Mesenchymal stem cell (in vitro differentiated cells and primary cell): ENCODE results near the gene TMPRSS12.

Source experiments
- DNase-seq: peaks from one replicate; pipeline ENCODE4 v3.0.0-alpha.2; 2013
- H2AFZ ChIP-seq: one replicate; pipeline ENCODE4 v1.6.1; 2013; ENCODE audit warnings: low read depth, mild to moderate bottlenecking, control low read depth, inconsistent platforms, low read length, moderate library complexity
- H2AK5ac ChIP-seq: 2 replicates; pipeline ENCODE4 v1.6.1; 2013; ENCODE audit warnings: low read length, moderate library complexity, mild to moderate bottlenecking, inconsistent platforms; ENCODE audit not compliant: severe bottlenecking
- H2BK120ac ChIP-seq: one replicate; pipeline ENCODE4 v1.6.1; 2013; ENCODE audit warnings: low read depth, mild to moderate bottlenecking, inconsistent platforms, low read length, moderate library complexity
- H2BK12ac ChIP-seq, 2 experiments: one replicate each; pipeline ENCODE4 v1.6.1; 2013; ENCODE audit warnings: inconsistent platforms in 2 of 2, low read length in 2 of 2, mild to moderate bottlenecking in 2 of 2, moderate library complexity in 2 of 2, control low read depth in 1 of 2
- H2BK15ac ChIP-seq: one replicate; pipeline ENCODE4 v1.6.1; 2013; ENCODE audit warnings: mild to moderate bottlenecking, low read depth, inconsistent platforms; ENCODE audit not compliant: poor library complexity, severe bottlenecking
- H2BK5ac ChIP-seq: 2 replicates; pipeline ENCODE4 v1.6.1; 2013; ENCODE audit warnings: low read depth, mild to moderate bottlenecking, low read length, control low read depth, inconsistent platforms; ENCODE audit not compliant: poor library complexity, severe bottlenecking
- H3K14ac ChIP-seq, 2 experiments: one replicate each; pipeline ENCODE4 v1.6.1; 2013; ENCODE audit warnings: inconsistent platforms in 2 of 2, low read length in 2 of 2, control low read depth in 1 of 2, mild to moderate bottlenecking in 1 of 2, moderate library complexity in 1 of 2
- H3K18ac ChIP-seq, 2 experiments: one replicate each; pipeline ENCODE4 v1.6.1; 2013; ENCODE audit warnings: inconsistent platforms in 2 of 2, low read length in 2 of 2, control low read depth in 1 of 2, low read depth in 1 of 2, mild to moderate bottlenecking in 1 of 2
- H3K23ac ChIP-seq, 2 experiments: one replicate each; pipeline ENCODE4 v1.6.1; 2013; ENCODE audit warnings: inconsistent platforms in 2 of 2, low read length in 2 of 2, mild to moderate bottlenecking in 2 of 2, moderate library complexity in 2 of 2, control low read depth in 1 of 2
- H3K27ac ChIP-seq: 2 replicates; pipeline ENCODE4 v1.5.1; 2013; ENCODE audit warnings: mild to moderate bottlenecking, moderate library complexity, low read length, control low read depth, inconsistent platforms; ENCODE audit not compliant: poor library complexity, severe bottlenecking
- H3K27me3 ChIP-seq, 2 experiments: 2 replicates each; pipeline versions ENCODE4 v1.6.1 to v1.7.0; 2013; ENCODE audit warnings: low read length in 2 of 2, mild to moderate bottlenecking in 2 of 2, moderate library complexity in 2 of 2, control low read depth in 1 of 2, inconsistent platforms in 1 of 2; ENCODE audit not compliant: control insufficient read depth in 1 of 2, insufficient read depth in 1 of 2
- H3K36me3 ChIP-seq, 2 experiments: 2 replicates each; pipeline versions ENCODE4 v1.6.1 to v1.7.0; 2013; ENCODE audit warnings: low read length in 2 of 2, control low read depth in 1 of 2, inconsistent platforms in 1 of 2, low read depth in 1 of 2, mild to moderate bottlenecking in 1 of 2; ENCODE audit not compliant: insufficient read depth in 2 of 2, control insufficient read depth in 1 of 2
- H3K4ac ChIP-seq, 2 experiments: one replicate each; pipeline ENCODE4 v1.6.1; 2013; ENCODE audit warnings: inconsistent platforms in 2 of 2, low read length in 2 of 2, mild to moderate bottlenecking in 2 of 2, moderate library complexity in 2 of 2, control low read depth in 1 of 2, low read depth in 1 of 2
- H3K4me1 ChIP-seq: 2 replicates; pipeline ENCODE4 v1.6.1; 2013; ENCODE audit warnings: low read depth, low read length, control low read depth; ENCODE audit not compliant: control insufficient read depth, insufficient read depth
- H3K4me2 ChIP-seq: 2 replicates; pipeline ENCODE4 v1.6.1; 2013; ENCODE audit warnings: low read length, mild to moderate bottlenecking, inconsistent platforms; ENCODE audit not compliant: poor library complexity, severe bottlenecking
- H3K4me3 ChIP-seq, 2 experiments: 2 replicates each; pipeline versions ENCODE4 v1.5.1 to v1.7.0; 2013; ENCODE audit warnings: low read length in 2 of 2, mild to moderate bottlenecking in 2 of 2, control low read depth in 1 of 2, low read depth in 1 of 2; ENCODE audit not compliant: insufficient read depth in 1 of 2
- H3K79me1 ChIP-seq: replicated peaks from 2 replicates; pipeline ENCODE4 v1.6.1; 2013; ENCODE audit warnings: mild to moderate bottlenecking, control low read depth, low read length, inconsistent platforms; ENCODE audit not compliant: poor library complexity, severe bottlenecking
- H3K9ac ChIP-seq: 2 replicates; pipeline ENCODE4 v1.7.0; 2013; ENCODE audit warnings: mild to moderate bottlenecking, low read length, moderate library complexity
- H3K9me3 ChIP-seq: 2 replicates; pipeline ENCODE4 v1.7.0; 2013; ENCODE audit warnings: mild to moderate bottlenecking, low read length; ENCODE audit not compliant: control insufficient read depth
- H4K8ac ChIP-seq: one replicate; pipeline ENCODE4 v1.6.1; 2013; ENCODE audit warnings: inconsistent platforms, mild to moderate bottlenecking, low read length, moderate library complexity
- H4K91ac ChIP-seq: one replicate; pipeline ENCODE4 v1.6.1; 2013; ENCODE audit warnings: mild to moderate bottlenecking, low read length, inconsistent platforms
- WGBS: methylation state at CpG from one replicate; pipeline ENCODE4 v1.1.7; 2013; ENCODE audit warnings: mixed read lengths; 5-methylcytosine and 5-hydroxymethylcytosine counted together

The TMPRSS12 gene

DNA sequence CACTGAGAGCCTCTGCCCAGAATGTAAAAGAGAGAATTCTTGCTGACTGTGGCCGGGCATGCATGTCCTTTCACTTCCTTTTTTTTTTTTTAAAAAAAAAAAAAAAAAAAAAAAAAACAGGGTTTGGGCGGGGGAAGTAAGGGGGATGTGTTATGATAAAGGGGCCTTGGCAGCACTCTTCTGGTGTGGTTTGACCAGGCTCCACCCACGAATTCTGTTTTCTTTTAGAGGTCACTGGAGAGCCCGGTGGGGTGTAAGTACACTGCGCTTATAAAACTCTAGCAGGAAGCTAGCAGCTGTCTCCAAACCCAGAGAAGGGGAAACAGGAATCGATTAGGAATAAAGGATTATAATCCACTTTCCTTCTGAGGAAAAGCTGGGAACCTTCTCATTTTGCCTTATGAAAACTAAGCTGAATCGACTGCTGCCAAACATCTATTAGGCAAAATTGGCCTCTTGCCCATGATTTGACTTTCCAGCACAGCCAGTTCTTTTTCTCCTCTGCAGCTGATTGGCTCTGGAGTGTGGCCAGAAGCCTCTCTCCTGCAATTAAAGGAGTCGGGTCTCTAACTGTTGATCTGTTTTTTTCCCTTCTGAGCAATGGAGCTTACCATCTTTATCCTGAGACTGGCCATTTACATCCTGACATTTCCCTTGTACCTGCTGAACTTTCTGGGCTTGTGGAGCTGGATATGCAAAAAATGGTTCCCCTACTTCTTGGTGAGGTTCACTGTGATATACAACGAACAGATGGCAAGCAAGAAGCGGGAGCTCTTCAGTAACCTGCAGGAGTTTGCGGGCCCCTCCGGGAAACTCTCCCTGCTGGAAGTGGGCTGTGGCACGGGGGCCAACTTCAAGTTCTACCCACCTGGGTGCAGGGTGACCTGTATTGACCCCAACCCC lies 82.0 kb downstream of the TMPRSS12 start:
- Histone ChIP-seq H2BK120ac (peak overlapping the region; percentile 54), H3K9me3 (no peaks in the 10 kb centered on the region), H2BK5ac (peak overlapping the region; percentile 76), H4K8ac (peak overlapping the region; percentile 36), H2BK12ac (peak overlapping the region in 1 of 2 experiments; percentile 79), H2BK15ac (no peak overlapping the region), H3K9ac (peak overlapping the region; percentile 94), H3K36me3 (peaks cover 0 to under 1% of the 10 kb centered on the region in 2 experiments), H3K4me3 (peak overlapping the region in 1 of 2 experiments; percentile 84), H3K79me1 (no peaks in the 10 kb centered on the region), H3K4ac (peak overlapping the region; percentile 52 to 93), H3K27me3 (no peaks in the 10 kb centered on the region), H3K18ac (peak overlapping the region; percentile 58 to 80), H2AK5ac (no peak overlapping the region), H3K4me1 (peaks cover 8% of the 10 kb centered on the region), H3K27ac (peak overlapping the region; percentile 74), H4K91ac (peak overlapping the region; percentile 70), H2AFZ (no peak overlapping the region), H3K23ac (no peak overlapping the region), H3K4me2 (peak overlapping the region; percentile 85), H3K14ac (peak overlapping the region in 1 of 2 experiments; percentile 39)
- peak; percentile 97 for DNase-seq
- 12% methylated on average over 12 of the region's 13 CpGs for WGBS

DNA sequence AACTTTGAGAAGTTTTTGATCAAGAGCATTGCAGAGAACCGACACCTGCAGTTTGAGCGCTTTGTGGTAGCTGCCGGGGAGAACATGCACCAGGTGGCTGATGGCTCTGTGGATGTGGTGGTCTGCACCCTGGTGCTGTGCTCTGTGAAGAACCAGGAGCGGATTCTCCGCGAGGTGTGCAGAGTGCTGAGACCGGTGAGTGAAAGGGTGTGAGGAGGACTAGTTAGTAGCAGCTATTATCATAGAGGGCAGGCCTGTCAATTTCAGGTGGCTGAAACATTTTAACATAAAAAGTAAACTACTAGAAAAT lies 82.6 kb downstream of the TMPRSS12 start:
- no peaks in the 10 kb centered on the region for H3K27me3 ChIP-seq
- peak overlapping the region in 1 of 2 experiments; percentile 84 for H3K4me3 ChIP-seq
- H3K4me2 ChIP-seq: no peak overlapping the region
- no peak overlapping the region for H2BK5ac ChIP-seq
- no peak for DNase-seq
- H3K14ac ChIP-seq: peak overlapping the region in 1 of 2 experiments; percentile 39
- H3K4ac ChIP-seq: peak overlapping the region; percentile 15 to 93
- peak overlapping the region in 1 of 2 experiments; percentile 79 for H2BK12ac ChIP-seq
- no peaks in the 10 kb centered on the region for H3K9me3 ChIP-seq
- no peaks in the 10 kb centered on the region for H3K79me1 ChIP-seq
- H2AK5ac ChIP-seq: no peak overlapping the region
- peak overlapping the region; percentile 8 for H4K91ac ChIP-seq
- peak overlapping the region; percentile 54 for H2BK120ac ChIP-seq
- peak overlapping the region; percentile 58 to 72 for H3K18ac ChIP-seq
- H3K27ac ChIP-seq: no peak overlapping the region
- 49% methylated on average over 3 of the region's 7 CpGs for WGBS
- peaks cover 0 to 6% of the 10 kb centered on the region in 2 experiments for H3K36me3 ChIP-seq
- no peak overlapping the region for H3K23ac ChIP-seq
- peaks cover 8% of the 10 kb centered on the region for H3K4me1 ChIP-seq
- H3K9ac ChIP-seq: peak overlapping the region; percentile 94
- H4K8ac ChIP-seq: peak overlapping the region; percentile 36
- H2AFZ ChIP-seq: no peak overlapping the region
- peak overlapping the region; percentile 8 for H2BK15ac ChIP-seq

DNA sequence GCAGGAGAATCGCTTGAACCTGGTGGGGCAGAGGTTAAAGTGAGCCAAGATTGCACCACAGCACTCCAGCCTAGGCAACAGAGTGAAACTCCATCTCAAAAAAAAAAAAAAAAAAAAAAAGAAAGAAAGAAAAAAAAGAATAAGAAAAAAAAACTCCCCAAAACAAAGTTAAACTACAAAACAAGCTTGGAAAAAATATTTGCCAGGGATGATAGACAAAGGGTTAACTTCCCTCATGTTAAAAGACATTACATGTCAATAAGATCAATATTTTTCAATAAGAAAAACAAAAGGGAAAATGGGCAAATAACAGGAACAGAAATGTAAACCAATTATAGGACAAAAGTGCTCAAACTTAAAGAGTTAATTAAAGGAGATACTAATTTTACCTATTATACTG lies 83.2 kb downstream of the TMPRSS12 start:
- Histone ChIP-seq H4K8ac (no peak overlapping the region), H2AFZ (no peak overlapping the region), H3K79me1 (no peaks in the 10 kb centered on the region), H3K9ac (peak overlapping the region; percentile 94), H3K14ac (no peak overlapping the region), H2BK5ac (no peak overlapping the region), H3K9me3 (no peaks in the 10 kb centered on the region), H3K4me2 (no peak overlapping the region), H3K23ac (no peak overlapping the region), H4K91ac (no peak overlapping the region), H2AK5ac (no peak overlapping the region), H2BK15ac (no peak overlapping the region), H2BK120ac (no peak overlapping the region), H3K4ac (no peak overlapping the region), H2BK12ac (no peak overlapping the region), H3K27me3 (no peaks in the 10 kb centered on the region), H3K36me3 (peaks cover 0 to 12% of the 10 kb centered on the region in 2 experiments), H3K4me1 (peaks cover 8% of the 10 kb centered on the region), H3K27ac (no peak overlapping the region), H3K4me3 (peak overlapping the region in 1 of 2 experiments; percentile 84), H3K18ac (no peak overlapping the region)
- WGBS: no CpG with 5 or more reads among the region's 1 CpG
- DNase-seq: no peak

DNA sequence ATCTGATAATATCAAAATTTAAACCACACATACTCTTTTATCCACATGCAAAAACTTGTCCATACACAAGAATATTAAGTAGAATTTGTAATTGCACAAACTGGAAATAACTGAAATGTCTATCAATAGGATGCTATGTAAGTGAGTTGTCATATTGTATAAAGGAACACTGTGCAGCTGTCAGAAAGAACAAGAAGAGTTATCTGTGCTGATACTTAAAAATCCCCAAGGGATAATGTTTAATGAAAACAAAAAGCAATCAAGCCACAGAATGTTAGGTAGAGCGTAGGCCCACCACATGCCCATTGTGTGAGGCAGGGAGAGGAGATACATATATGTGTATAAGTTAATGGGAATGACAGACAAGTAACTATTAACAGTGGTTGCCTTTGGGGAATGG lies 83.7 kb downstream of the TMPRSS12 start:
- no peak overlapping the region for H3K23ac ChIP-seq
- no peak for DNase-seq
- H3K14ac ChIP-seq: no peak overlapping the region
- H2AFZ ChIP-seq: no peak overlapping the region
- H3K79me1 ChIP-seq: no peaks in the 10 kb centered on the region
- WGBS: 42% methylated on average over 1 of the region's 1 CpG
- H3K4me2 ChIP-seq: no peak overlapping the region
- no peak overlapping the region for H2BK15ac ChIP-seq
- peaks cover 0 to 15% of the 10 kb centered on the region in 2 experiments for H3K36me3 ChIP-seq
- no peak overlapping the region for H3K18ac ChIP-seq
- no peak overlapping the region for H2BK5ac ChIP-seq
- peaks cover 8% of the 10 kb centered on the region for H3K4me1 ChIP-seq
- no peak overlapping the region for H3K27ac ChIP-seq
- H3K27me3 ChIP-seq: no peaks in the 10 kb centered on the region
- peak overlapping the region; percentile 94 for H3K9ac ChIP-seq
- H3K4ac ChIP-seq: peak overlapping the region in 1 of 2 experiments; percentile 61
- no peak overlapping the region for H2AK5ac ChIP-seq
- H2BK12ac ChIP-seq: no peak overlapping the region
- H3K4me3 ChIP-seq: peak overlapping the region in 1 of 2 experiments; percentile 84
- no peaks in the 10 kb centered on the region for H3K9me3 ChIP-seq
- no peak overlapping the region for H2BK120ac ChIP-seq
- no peak overlapping the region for H4K8ac ChIP-seq
- no peak overlapping the region for H4K91ac ChIP-seq
